GM12801 (cell line): Measurements from ENCODE around the gene PRXL2C.

Experiments
- TF ChIP-seq, protein P1 (sequence below): IDR thresholded peaks from one replicate; pipeline ENCODE4 v1.5.1; 2011; ENCODE audit warnings: control low read depth; ENCODE audit not compliant: insufficient read length; ENCODE audit errors: extremely low read depth

The PRXL2C gene, protein sequence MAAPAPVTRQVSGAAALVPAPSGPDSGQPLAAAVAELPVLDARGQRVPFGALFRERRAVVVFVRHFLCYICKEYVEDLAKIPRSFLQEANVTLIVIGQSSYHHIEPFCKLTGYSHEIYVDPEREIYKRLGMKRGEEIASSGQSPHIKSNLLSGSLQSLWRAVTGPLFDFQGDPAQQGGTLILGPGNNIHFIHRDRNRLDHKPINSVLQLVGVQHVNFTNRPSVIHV

DNA sequence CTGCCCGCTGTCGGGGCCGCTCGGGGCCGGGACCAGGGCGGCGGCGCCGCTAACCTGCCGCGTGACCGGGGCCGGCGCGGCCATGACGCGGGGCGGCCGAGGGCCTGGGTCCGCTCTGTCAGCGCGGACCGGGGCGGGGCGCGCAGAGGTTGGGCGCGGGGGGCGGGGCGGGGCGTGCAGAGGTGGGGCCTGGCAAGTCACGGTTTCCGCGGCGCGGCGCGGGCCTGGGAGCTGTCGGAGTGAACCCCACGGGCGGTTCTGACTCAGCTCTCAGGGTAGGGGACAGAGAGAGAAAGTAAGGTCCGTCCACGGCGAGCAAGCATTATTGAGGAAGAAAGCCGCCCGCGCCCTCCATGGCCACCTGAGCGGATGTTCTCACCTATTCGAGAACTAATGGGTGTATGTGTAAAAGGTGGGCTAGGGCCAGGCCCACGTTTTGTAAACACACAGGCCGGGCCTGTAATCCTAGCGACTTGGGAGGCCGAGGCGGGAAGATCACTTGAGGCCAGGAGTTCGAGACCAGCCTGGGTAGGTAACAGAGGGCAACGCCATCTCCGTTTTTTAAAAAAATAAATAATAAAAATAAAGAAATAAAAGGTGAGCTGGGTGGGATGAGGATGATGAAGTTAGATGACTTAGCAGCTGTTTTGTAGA lies at the start of gene PRXL2C:
PRXL2C (minus strand) TSS at position 120 of the 654 bp plus-strand sequence; CDS start at position 84, 36 bp downstream.
- TF ChIP-seq, protein P1, sequence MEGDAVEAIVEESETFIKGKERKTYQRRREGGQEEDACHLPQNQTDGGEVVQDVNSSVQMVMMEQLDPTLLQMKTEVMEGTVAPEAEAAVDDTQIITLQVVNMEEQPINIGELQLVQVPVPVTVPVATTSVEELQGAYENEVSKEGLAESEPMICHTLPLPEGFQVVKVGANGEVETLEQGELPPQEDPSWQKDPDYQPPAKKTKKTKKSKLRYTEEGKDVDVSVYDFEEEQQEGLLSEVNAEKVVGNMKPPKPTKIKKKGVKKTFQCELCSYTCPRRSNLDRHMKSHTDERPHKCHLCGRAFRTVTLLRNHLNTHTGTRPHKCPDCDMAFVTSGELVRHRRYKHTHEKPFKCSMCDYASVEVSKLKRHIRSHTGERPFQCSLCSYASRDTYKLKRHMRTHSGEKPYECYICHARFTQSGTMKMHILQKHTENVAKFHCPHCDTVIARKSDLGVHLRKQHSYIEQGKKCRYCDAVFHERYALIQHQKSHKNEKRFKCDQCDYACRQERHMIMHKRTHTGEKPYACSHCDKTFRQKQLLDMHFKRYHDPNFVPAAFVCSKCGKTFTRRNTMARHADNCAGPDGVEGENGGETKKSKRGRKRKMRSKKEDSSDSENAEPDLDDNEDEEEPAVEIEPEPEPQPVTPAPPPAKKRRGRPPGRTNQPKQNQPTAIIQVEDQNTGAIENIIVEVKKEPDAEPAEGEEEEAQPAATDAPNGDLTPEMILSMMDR: no peak

DNA sequence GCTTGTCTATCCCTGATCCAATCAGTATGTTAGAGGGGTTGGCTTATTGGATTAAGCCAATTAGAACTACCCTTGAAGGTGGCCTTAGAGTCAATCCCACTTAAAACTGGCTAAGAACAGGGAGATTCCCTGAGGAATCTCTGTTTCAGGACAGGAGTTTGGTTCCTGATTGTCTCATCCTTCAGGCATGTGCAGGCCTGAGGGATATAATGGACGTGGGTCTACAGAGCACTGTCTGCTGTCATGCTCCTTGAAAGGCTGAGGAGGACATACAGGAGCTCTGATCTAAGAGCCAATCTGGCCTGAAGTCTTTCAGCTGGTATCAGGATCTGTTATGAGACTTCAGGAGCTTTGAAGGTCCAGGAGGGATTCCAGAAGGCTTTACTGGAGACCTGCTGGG lies 36.2 kb upstream of the PRXL2C start:
- TF ChIP-seq, protein P1: no peak

DNA sequence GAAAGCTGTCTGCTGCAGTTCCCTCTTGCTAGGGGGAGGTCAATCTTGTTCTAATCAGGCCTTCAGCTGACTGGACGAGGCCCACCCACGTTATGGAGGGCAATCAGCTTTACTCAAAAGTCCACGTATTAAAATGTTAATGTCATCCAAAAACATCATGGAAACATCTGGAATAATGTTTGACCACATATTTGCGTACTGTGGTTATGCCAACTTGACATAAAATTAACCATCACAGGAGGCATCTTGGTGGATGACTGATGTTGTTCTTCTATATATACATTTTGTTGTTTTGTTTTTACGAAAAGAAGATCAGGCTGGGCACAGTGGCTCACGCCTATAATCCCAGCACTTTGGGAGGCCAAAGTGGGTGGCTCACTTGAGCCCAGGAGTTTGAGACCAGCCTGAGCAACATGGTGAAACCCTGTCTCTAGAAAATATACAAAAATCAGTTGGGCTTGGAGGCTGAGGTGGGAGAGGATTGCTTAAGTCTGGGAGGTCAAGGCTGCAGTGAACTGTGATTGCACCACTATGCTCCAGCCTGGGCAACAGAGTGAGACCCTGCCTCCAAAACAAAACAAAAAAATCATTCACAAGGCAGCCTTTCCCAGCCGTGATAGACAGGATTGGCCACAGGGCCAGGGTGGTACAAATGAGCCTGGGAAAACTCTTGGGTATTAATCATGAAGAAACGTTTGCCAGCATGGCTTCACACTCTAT lies 33.8 kb upstream of the PRXL2C start:
- TF ChIP-seq, protein P1: no peak

DNA sequence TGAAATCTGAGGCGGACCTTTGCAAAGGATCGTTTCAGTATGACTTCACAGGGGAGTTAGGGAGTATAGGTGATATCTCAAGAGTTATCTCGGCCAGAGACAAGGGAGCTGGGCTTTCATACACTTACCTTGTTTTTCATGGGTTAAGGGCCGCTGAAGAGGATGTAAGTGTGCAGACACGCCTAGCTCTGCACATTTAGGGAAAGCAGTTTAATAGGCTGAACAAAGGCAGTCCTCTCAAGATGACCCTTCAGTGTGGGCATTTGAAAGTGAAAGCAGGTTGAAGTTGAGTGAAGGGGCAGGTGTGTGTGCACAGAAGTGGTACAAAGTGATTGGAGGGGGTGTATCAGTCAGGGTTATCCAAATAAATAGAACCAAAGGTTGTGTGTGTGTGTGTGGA lies 33.1 kb upstream of the PRXL2C start:
- TF ChIP-seq, protein P1: no peak

DNA sequence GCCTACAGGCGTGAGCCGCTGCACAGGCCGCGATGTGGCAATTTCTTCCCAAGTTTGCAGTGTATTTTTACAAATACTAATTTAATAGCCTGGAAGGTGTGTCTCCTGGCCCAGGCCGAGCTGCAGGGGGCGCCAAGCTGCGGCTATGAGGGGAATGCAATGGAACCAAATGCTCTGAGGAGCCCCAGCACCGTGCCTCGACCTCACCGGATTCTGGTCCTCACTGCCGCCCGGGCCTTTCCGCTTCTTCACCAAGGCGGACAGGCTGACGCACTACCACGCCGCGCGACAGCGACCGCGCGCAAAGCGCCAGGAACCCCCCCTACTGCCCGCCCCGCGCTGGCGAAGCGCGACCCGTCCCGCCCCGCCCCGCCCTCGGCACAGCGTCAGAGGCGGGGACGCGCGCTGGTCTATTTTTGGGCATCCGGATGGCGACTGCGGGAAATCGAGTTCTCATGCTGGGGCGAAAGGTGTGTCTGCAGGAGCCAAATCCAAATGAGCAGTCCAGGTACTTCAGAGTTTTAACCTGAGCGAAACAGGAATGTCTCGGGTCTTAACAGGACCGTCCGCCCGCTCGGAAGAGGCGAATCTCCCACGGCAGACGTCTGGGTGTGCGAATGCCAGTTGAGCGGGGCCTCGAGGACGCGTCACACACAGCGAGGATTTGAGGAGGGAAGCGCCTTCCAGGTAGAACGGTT lies 31.7 kb upstream of the PRXL2C start:
- TF ChIP-seq, protein P1: no peak

DNA sequence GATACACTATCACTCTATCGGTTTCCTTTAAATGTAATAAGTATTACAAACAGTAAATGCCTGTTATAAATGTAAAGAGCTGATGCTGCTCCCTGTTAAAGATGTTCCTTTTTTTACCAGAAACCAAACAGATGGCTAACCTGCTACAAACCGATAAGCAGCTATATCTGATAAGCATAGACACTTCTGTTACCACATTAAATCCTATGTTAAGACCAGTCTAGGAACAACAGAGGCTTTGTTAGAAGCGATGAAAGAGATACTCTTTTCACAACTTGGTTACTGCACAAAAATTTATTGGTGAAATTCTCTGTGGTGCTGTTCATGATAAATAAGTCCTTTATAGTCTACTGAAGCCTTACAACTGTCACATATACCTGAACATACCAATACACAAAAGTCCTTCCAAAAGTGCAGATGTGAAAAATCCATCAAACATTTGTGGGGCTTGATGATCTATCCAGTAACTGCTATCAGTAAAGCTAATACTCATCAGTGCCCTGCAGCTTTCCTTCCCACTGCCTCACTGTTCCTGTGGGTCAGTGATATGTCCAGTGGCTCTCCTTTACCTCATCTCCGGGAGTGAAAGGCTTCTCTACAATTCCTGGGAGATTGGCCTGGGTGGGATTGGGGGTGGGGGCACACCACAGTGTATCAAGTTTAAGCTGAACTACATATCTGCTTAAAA lies 25.8 kb upstream of the PRXL2C start:
- TF ChIP-seq, protein P1: no peak
